GM19455 (cell line): ENCODE results near the gene TRAF2.
A peak's percentile ranks its signal among the peaks of the same experiment; 100 is the strongest.
"Not testable (repeated sequence)": the region's sequence is repeated elsewhere in the genome, so short reads cannot be mapped to it uniquely, and the experiment has no call there.

Experiments
- ATAC-seq: cut with Tn5 transposase; IDR thresholded peaks from one replicate; pipeline ENCODE4 v1.9.1; 2021; ENCODE audit not compliant: unreplicated experiment

Gene TRAF2

DNA sequence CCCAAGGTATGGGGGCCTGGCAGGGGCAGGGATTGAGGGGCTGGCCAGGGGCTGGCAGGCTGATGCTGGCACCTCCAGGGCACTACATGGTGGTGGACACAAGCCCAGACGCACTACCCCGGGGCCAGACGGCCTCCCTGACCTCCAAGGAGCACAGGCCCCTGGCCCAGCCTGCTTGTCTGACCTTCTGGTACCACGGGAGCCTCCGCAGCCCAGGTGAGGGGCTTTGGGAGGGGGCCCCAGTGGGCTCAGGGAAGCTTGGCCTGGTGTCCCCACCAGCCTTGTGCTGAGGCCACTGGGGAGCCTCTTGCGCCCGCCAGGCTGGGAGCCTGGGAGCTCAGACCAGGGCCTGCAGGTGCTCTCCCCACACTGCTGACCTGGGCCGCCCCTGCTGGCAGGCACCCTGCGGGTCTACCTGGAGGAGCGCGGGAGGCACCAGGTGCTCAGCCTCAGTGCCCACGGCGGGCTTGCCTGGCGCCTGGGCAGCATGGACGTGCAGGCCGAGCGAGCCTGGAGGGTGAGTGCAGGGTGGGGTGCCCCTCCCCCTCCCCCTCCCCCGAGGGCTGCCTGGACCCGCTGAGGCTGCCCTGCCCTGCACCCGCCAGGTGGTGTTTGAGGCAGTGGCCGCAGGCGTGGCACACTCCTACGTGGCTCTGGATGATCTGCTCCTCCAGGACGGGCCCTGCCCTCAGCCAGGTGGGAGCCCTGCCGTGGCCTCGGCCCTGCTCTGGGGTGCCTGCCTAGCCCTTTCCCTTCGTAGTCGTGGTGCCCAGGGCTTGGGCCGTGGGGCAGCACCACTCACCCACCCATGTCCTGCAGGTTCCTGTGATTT is 28.5 kb upstream of the TRAF2 start:
- no peak for ATAC-seq

DNA sequence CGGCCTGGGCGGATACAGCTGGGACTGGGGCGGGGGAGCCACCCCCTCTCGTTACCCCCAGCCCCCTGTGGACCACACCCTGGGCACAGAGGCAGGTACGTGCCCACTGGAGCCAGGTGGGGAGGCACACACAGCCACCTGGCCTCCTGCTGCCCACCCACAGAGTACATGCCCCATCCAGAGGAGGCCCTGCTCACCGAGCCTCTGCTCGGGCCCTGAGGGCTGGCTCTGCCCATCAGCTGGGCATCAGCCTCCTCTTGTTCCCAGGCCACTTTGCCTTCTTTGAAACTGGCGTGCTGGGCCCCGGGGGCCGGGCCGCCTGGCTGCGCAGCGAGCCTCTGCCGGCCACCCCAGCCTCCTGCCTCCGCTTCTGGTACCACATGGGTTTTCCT is 27.9 kb upstream of the TRAF2 start:
- ATAC-seq: no peak

DNA sequence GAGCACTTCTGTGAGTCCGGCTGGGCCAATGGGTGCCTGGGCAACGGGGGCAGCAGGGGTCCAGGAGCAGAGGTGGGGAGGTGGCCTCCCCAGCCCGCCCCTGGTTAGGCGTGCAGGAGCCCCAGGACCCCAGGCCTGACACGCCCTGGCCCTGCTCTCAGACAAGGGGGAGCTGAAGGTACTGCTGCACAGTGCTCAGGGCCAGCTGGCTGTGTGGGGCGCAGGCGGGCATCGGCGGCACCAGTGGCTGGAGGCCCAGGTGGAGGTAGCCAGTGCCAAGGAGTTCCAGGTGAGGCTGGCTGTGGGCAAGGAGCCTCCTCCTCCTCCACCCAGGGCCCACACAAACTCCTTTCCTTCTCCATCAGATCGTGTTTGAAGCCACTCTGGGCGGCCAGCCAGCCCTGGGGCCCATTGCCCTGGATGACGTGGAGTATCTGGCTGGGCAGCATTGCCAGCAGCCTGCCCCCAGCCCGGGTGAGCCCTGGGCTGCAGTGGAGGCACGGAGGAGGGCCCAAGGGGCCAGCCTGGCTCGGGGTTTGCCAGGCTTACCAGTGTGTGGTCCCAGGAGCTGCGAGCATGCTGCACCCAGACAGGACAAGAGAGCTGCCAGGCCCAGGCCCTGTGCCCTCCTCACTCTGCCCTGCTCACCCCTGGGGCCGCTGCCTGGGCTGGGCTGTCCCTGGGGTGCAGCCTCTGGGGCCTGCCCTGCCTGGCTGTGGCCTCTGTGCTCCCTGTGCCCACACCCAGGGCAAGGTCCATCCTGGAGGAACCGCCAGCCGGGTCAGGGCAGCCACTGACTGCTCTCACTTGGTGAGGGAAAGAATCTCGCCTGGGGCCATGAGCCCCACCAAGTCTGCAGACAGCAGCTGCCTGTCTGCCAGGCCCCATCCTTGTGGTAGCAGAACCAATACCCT is 27.2 kb upstream of the TRAF2 start:
- ATAC-seq: no peak

DNA sequence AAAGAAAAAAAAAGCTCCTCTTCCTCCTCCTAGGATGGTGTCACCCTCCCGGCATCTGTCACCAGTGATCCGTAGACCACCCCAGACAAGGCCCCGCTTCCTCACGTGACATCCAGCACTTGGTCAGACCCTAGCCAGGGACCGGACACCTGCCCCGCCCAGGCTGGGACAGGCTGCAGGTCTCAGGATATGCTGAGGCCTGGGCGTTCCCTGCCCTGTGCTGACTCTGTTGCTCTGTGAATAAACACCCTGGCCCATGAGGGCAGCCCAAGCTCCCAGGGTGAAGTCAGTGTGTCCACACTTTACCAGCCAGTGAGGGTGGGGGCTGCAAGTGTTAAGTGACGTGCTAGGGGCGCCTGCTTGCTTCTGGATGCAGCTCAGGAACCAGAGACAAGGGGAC is 25.8 kb upstream of the TRAF2 start:
- no peak for ATAC-seq

DNA sequence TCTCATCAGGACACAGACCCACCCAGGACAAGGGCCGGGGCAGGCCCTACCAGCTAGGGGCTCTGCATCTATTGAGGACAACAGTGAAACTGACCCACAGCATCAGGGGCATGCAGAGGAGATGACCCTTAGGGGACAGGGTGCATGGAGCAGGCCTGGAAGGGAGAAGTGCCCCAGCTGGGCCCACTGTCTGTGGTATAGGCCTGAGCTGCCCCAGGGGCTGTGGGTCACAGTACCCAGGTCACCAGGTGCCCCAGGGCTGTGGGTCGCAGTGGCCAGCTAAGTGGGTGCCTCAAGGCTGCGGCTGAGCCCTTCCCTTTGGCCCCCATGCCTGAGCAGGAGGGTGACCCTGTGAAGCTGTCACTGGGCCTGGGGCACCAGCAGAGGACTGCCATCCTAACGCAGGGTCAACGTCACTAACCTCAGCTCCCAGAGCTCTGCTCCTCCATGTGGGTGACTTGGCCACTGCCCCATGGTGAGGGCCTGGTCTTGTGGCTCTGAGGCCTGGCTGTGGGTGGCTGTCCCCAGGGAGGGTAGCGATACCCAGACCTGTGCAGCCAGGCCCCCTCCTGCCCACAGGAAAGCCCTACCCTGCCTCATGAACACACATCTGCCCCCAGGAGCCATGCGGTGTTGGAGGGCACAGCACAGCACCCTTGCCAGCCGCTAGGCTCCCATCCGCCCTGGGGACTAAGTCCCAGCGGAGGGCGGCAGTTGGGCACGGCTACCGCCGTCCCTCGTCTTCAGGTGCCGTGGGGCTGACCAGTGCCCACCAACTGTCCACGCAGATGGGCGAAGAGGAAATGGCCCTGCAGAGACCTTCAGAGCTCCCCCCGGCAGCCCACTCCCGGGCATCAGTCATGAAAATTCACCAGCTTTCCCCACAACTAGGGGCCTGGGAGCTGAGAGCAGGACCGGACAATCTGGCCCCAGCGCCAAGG is 25.1 kb upstream of the TRAF2 start:
- ATAC-seq: no peak

DNA sequence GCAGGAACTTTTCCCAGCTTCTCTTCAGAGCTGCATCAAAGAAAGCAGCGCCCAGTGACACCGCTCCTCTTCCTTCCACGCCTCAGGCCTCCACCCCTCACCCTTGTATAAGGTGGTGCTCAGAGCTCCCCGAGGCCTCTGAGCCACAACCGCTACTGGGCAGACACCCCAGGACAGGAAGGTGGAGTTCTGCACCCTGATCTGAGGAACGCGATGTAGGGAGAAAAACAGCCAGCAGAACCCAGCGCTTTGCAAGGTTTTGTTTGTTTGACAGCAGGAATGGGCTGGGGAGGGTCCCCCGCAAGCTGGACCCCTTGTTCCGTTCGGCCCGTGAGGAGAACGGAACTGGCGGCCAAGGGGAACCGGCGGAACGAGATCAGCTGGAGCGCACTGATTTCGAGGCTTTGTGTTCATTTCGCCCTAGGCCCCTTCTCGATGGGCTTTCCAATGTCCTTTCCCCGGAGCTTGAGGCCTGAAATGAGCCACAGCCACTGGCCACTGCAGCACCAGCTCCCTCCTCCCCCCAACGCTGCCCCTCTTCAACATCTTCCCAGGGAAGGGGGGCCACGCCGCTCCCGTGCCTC is 24.4 kb upstream of the TRAF2 start:
- no peak for ATAC-seq

DNA sequence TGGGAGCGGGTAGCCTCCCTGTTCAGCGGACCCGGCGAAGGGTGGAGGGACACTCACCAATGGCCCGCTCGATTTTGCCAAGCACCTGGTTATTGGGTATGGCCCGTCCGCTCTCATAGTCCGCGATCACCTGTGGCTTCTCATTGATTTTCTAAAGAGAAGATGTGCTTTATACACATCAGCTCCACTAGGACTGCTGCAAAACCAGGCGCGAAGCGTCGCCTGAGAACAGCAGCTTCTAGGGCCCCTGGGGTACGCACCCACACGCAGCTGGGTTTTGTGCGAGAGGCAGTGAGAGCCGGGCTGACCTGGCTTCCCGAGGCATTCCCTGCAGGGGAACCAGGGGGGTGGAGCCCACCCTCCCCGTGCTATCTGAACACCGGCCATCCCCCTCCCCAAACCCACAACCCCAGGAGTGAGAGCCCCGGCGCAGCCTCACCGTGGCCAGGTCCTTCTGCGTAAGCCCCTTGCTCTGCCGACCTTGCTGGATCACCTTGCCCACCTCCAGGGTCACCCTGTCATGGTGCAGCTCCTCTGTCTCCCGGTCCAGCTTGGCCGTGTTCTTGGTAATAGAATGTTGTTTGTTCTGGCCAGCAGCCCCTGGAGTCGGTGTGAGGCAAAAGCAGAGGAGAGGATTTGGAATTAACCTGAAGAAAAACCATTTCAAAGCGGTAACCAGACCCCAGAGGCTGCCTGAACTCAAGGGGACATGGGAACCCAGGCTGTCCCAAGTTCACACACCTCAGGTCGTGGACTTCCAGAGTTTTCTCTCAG is 23.3 kb upstream of the TRAF2 start:
- no peak for ATAC-seq

DNA sequence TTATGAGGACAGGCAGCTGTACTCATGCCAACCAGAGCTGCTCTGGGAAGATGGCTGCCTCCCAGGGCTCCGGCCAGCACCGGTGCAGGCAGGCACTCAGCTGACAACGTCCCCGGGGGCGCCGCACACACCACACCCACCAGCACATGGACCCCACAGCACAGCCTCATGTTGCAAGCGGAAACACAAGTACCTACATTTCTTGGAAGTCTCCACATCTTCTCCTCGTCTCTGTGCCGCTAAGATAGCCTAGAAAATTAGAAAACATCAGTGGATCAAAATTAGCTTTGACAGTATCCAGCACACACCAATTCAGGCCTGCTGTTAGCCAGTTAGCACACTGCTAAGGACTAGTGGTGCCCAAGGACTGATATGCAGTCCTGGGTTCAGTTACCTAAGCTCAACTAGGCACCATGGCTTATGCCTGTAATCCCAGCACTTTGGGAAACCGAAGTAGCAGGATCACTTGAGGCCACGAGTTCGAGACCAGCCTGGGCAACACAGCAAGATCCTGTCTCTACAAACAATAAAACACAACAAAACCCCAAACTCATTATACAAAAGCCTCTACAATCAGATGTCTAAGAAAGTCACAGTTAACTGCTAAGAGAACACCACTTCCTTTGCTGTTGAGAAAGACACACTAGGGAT is 22.6 kb upstream of the TRAF2 start:
- ATAC-seq: no peak

DNA sequence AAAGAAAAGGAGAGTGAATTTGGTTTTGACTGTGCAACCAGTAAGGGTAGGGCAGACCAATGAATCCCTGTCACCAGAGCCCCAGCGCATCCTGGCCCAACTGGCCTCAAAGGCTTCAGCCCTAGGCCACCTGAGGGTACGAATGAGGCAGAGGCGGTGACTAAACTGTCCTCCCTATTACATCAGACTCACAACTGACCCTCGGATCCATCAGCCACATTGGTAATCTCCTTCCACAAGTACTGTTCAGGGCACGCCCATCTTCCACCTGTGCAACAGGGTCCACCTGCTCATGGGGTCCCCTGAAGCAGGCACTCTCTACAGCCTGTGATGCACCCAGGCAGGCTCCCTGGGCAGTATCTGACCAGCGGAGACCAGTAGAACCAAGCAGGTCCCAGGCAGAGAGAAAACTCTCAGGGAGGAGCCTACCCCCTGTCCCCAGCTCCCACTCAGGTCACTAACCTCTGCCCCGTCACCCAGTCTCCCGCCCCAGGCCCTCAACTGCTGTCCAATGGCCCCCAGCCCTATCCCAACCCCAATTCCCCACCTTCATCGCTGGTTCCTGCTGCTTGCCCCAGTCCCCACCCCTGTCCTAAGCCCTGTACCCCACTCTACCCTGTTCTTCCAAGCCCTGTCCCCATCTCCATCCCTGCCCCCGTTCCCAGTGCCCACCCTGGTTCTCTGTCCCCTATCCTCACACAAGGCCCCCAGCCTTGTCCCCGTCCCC is 21.1 kb upstream of the TRAF2 start:
- no peak for ATAC-seq

DNA sequence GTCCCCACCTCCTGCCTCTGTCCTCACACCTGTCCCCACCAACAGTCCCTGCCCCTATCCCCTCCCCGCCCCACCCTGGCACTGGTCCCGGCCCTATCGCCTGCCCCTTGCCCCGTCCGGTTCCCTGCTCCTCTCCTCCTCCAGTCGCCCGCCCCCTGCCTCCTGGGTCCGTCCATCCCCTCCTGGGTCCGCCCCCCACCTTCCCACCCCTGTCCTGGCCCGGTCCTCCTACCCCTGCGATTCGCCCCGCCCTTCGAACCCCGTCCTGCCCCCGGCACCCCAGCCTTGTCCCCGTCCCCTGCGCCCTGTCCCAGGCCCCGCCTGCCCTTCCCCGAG is 20.6 kb upstream of the TRAF2 start:
- no peak for ATAC-seq

DNA sequence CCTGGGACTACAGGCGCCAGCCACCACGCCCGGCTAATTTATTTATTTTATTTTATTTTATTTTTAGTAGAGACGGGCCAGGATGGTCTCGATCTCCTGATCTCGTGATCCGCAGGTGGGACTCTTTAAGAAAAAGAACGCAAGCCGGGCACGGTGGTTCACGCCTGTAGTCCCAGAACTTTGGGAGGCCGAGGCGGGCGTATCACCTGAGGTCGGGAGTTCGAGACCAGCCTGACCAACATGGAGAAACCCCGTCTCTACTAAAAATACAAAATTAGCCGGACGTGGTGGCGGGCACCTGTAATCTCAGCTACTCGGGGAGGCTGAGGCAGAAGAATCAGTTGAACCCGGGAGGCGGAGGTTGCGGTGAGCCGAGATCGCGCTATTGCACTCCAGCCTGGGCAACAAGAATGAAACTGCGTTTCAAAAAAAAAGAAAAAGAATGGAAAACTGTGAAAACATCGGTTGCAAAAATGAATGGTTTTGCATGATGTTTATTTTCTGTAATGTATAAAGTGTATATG is 19.4 kb upstream of the TRAF2 start:
- not testable (repeated sequence) for ATAC-seq

DNA sequence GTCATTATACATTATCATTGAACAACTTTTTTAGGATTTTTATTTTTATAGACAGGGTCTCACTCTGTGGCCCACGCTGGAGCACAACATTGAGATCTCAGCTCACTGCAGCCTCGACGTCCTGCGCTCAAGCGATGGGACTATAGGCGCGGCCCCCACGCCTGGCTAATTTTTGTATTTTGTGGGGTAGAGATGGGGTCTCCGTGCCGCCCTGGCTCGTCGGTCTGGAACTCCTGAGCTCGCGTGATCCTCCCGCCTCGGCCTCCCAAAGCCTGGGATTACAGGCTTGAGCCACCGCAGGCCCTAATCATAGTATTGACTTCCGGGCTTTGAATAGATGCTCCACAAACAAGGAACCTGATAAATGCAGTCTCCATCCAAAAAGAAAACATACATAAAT is 18.8 kb upstream of the TRAF2 start:
- no peak for ATAC-seq

DNA sequence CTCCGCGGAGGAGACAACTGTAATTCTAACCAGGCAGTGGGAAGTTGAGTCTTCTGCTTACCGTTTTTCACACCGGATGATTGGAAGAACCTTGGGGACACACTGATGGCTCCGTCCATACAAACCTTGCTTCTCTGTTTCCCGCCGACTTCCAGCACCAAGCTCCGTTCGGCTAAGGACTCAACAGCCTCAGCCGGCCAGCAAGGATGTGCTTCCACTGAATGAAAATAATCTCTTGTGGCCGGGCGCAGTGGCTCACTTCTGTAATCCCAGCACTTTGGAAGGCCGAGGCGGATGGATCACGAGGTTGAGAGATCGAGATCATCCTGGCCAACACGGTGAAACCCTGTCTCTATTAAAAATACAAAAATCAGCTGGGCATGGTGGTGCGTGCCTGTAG is 18.4 kb upstream of the TRAF2 start:
- ATAC-seq: no peak

DNA sequence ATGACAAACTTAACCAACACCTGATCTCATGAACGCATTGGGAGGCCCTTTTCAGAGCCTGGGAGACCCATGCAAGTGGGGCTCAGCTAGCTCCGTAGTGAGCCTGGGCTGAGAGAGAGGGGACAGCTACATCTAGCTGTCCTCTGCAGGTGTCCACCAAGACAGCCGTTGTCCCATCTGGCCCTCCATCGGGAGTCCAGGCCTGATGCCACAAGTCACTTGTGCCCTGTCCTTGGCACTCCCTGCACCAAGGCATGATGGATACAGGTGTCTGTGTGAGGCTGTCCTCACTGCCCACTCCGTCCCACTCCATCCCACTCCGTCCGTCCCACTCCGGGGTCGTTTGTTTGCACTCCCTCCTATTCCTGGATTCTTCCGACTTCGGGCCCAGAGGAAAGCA is 17.7 kb upstream of the TRAF2 start:
- no peak for ATAC-seq

DNA sequence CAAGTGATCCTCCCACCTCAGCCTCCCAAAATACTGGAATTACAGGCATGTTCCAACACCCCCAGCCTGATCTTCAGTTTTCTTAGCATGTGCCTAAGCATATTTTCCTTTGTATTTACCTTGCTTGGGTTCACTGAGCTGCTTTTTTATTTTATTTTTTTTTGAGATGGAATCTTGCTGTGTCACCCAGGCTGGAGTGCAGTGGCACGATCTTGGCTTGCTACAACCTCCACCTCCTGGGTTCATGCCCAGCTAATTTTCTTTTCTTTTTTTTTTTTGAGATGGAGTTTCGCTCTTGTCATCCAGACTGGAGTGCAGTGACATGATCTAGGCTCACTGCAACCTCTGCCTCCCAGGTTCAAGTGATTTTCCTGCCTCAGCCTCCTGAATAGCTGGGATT is 16.7 kb upstream of the TRAF2 start:
- not testable (repeated sequence) for ATAC-seq

DNA sequence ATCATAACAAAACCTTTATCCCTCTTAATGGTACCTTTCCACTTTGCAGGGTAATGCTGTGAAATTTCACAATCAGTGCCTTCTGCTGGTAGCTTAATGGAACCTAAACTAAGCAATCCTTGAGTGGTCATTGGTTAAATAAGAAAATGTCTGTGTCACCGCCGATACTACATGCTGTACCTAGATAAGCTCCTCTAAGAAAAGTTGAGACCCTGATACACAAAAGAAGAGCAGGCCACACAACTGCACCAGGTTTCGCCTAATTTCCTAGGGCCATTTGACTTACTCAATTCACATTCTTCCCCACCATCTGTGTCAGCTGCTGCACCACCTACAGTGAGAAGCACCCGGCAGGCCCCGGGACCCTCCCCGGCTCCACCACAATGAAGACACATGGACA is 11.2 kb upstream of the TRAF2 start:
- no peak for ATAC-seq

DNA sequence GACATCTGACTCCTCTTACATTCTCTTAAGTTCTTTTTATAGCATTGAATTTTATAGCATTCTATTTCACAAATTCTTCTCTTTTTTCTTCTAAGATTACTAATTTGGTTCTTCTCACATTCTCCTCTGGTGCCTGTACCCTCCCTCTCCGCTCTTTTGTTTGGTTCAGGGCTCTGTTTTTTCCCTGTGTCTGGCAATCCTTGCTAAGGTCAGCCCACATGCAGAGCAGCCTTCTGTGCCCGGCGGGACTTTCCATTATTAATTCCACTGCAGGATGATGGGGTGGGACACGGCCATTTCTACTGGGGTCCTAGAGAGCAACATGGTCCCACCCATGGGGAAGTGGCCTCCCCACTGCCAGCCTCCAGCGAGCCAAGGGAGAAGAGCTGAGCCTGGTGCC is 9.8 kb upstream of the TRAF2 start:
- no peak for ATAC-seq

DNA sequence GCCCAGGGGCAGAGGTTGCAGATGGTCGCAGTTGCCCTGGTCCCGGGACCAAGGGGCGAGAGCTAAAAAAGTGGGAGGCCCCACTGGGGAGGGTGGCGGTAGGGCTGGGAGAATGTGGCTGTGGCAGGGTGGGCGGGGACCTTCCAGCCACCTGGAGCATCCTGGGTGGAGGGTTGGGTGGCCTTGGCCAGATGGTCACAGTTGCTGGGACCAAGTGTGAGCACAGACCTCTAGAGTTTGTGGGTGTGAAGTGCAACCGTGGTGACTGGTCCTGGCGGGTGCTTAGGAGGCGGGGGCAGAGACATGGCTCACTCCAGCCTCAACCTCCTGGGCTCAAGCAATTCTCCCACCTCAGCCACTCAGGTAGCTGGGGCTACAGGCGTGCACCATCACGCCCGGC is 5.7 kb upstream of the TRAF2 start:
- ATAC-seq: no peak

DNA sequence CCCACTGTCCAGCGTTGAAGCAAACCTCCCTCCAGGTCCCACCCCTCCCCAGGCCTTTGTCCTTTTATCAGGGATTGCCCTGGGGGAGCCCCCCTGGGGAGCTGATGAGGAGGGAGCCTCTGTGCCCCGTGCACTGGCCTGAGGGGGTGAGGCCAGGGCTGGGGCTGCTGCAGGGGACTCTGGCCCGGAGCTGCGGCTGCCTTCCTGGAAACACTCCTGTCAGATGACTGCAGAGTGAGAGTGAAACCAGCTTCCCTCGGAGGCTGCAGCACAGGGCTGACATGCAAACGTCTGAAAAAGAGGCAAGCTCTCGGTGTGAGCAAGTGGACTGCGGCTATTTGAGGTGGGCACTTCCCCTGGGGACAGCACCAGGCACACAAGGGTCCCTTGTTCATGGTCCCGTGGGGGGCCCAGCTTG is 4.6 kb upstream of the TRAF2 start:
- ATAC-seq: peak; percentile 25
